Measurements from ENCODE around the gene TMEM109. TPM values are rescaled to one million over a fixed set of nuclear protein-coding genes. Genes with fewer than 3 reads are reported as not detected.

TMEM109 gene
- polyA plus RNA-seq, 2 of the 4 experiments (the other 2 are of a cell fraction), result 40.9 to 93.0 TPM

GRCh38 chr11:60966890-60967289 lies 52.9 kb downstream of the TMEM109 start:
- no peak for ATAC-seq
- TF ChIP-seq E2F6 (IDR thresholded peaks at IDR 0.05; ENCODE audit: borderline replicate concordance, low read depth) (no peak), ESRRA (IDR thresholded peaks at IDR 0.05; ENCODE audit: borderline replicate concordance, low read length) (no peak), CBX8 (IDR thresholded peaks at IDR 0.05) (no peak), RFX5 (IDR thresholded peaks at IDR 0.05) (no peak), KDM5A (IDR thresholded peaks at IDR 0.05) (no peak), ZNF302 (CRISPR knock-in tag; IDR thresholded peaks at IDR 0.05) (no peak), SMC3 (IDR thresholded peaks at IDR 0.05) (no peak), USF2 (IDR thresholded peaks at IDR 0.05) (no peak), HEYL (CRISPR knock-in tag; IDR thresholded peaks at IDR 0.05) (no peak), HMGXB4 (CRISPR knock-in tag; IDR thresholded peaks at IDR 0.05; ENCODE audit: borderline replicate concordance) (no peak), ATOH8 (CRISPR knock-in tag; IDR thresholded peaks at IDR 0.05; ENCODE audit: low read depth) (no peak), REST (IDR thresholded peaks at IDR 0.05) (no peak), MAZ (IDR thresholded peaks at IDR 0.05; ENCODE audit: borderline replicate concordance, low read depth, low read length) (no peak), TFCP2L1 (CRISPR knock-in tag; IDR thresholded peaks at IDR 0.05) (no peak), HOXA7 (CRISPR knock-in tag; IDR thresholded peaks at IDR 0.05) (no peak), CTCF (IDR thresholded peaks at IDR 0.05) (no peak)
- POLR2A ChIA-PET, result no interaction called here
- 43% methylated on average over 2 of the region's 4 CpGs for WGBS (ENCODE audit: missing lambda C conversion rate)
- no peaks in the 10 kb centered on the region for H3K4me1 ChIP-seq
- H3K9me3 ChIP-seq, result peaks cover 14% of the 10 kb centered on the region
- no peak for DNase-seq (ENCODE audit: low read depth in 1 of 2, low spot score in 1 of 2)
- H3K4me3 ChIP-seq, result no peak overlapping the region
- no peak overlapping the region for H3K4me2 ChIP-seq
- CTCF ChIA-PET, result interaction anchor here (0.7 to 4.7 kb wide), 3 partner anchors 17 to 221 kb away, joined by 3 to 19 read pairs (median 4); no protein-coding TSS in a partner anchor
- FAIRE-seq, result no peak
- H3K27ac ChIP-seq, result no peak overlapping the region

- no peak overlapping the region for H3K4me3 ChIP-seq
- FAIRE-seq (no peak), ATAC-seq (no peak), DNase-seq (ENCODE audit: low read depth in 1 of 2, low spot score in 1 of 2) (no peak)
- no peak overlapping the region for H3K27ac ChIP-seq
- TF ChIP-seq FOXS1 (CRISPR knock-in tag; IDR thresholded peaks at IDR 0.05) (no peak), POLR2AphosphoS2 (conservative IDR thresholded peaks at IDR 0.05; ENCODE audit: low read length) (no peak), CTCF (IDR thresholded peaks at IDR 0.05) (no peak), CBX8 (IDR thresholded peaks at IDR 0.05) (no peak), ZC3H11A (IDR thresholded peaks at IDR 0.05) (no peak), CBX2 (IDR thresholded peaks at IDR 0.05; ENCODE audit: borderline replicate concordance, low read depth) (no peak), RARB (CRISPR knock-in tag; IDR thresholded peaks at IDR 0.05) (no peak)
- WGBS (ENCODE audit: missing lambda C conversion rate), result 30% methylated on average over 1 of the region's 1 CpG
- ChIA-PET POLR2A (no interaction called here), CTCF (interaction anchor here (1.1 to 4.7 kb wide), 5 partner anchors 14 to 219 kb away, joined by 3 to 19 read pairs (median 5); no protein-coding TSS in a partner anchor)
- H3K4me1 ChIP-seq, result no peaks in the 10 kb centered on the region
- peaks cover 14% of the 10 kb centered on the region for H3K9me3 ChIP-seq
- H3K4me2 ChIP-seq, result no peak overlapping the region
Observed at GRCh38 chr11:60968223-60968622, 54.3 kb downstream of the TMEM109 start.
